Ramos (cell line): ENCODE data around the gene SLAMF9.

Source experiments
- in situ Hi-C: fragments of 300-500 bp; cut with MboI; formaldehyde crosslinking; loops from one replicate; pipeline ENCODE4 v1.14.3; 2022; ENCODE audit warnings: low sequenced_read_pairs; ENCODE audit not compliant: unreplicated experiment

Gene SLAMF9

DNA sequence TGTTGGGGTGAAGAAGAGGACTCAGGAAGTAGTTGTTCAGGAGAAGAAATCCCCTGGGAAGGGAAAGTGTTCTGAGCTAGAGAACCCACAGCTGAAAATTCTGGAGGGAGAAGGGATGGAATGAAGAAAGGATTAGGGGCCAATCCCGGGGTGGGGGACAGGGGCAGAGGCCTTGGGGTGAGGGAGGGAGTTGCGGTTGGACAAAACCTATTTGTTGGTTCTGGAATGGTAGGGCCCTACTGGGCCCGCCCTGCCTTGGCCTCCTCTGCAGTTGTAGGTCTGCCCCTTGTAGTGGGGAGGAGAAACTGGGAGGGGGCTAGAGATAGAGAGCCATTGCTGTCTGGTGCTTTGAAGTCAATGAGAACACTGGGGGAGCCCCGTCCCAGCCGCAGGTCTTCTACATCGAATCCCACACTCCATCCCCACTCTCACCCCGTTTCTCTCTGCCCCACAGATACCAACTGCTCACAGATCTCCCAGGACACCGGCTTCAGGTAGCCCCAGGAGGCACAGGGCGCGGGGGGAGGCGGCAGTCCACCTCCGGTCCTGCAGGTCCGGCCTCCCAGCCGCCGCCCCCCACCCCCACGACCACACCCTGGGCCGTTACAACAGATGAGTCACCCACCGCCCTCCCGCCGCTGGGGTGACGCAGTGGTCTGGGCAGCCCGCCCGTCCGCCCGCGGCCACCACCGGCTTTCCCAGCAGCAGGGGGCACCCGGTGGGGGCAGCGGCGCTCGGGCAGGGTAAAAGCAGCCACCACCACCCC lies 29.8 kb downstream of the SLAMF9 start:
- in situ Hi-C loops: no loop called here

- in situ Hi-C loops: no loop called here
These were observed 30.6 kb downstream of the SLAMF9 start for GRCh38 chr1:159923203-159924024.

DNA sequence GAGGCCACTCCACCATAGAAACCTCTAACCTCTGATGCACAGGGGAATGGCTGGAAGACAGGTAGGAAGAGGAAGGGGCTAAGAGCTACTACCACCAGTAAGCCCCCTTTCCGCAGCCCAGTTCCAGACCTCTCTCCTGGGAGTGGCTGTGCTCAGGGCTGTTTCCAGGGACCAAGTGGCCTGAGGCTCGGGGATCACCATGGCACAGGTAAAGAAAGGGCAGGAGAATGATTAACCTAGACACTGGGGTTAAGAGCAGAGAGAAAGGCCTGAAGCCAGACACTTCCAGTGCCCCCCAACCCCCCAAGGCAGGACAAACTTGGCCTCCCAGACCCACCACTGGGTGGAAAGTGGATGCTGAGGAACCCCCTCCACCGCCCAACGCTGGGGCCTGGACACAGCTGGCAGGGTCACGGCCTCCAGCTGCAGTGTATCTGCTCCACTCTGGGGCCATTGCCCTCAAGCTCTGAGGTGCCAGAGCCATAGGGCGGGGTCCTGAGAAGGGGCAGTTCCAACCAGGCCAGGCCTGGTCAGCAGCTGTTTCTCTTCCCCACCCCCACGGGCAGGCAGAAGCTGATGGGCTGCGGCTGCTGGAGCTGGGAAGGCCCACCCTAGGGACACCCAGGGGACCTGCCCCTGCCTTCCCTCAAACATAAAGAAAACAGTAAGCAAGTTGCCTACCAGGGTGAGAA lies 31.4 kb downstream of the SLAMF9 start:
- in situ Hi-C loops: no loop called here

- in situ Hi-C loops: no loop called here
These were observed 32.1 kb downstream of the SLAMF9 start for GRCh38 chr1:159921700-159922504.

DNA sequence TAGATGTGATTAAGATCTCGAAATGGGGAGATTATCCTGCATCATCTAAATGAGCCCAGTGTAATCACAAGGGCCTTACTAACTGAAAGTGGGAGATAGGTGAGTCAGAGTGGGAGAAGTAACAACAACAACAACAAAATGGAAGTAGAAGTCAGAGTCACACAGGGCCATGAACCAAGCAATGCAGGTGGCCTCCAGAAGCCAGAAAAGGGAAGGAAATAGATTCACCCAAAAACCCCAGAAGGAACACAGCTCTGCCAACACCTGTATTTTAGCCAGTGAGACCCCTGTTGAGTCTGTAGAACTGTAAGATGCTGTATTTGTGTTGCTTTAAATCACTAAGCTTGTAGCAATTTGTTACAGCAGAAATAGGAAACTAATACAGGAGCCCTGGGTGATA lies 32.8 kb downstream of the SLAMF9 start:
- in situ Hi-C loops: no loop called here

- in situ Hi-C loops: no loop called here
These were observed 33.4 kb downstream of the SLAMF9 start for GRCh38 chr1:159920651-159921050.

DNA sequence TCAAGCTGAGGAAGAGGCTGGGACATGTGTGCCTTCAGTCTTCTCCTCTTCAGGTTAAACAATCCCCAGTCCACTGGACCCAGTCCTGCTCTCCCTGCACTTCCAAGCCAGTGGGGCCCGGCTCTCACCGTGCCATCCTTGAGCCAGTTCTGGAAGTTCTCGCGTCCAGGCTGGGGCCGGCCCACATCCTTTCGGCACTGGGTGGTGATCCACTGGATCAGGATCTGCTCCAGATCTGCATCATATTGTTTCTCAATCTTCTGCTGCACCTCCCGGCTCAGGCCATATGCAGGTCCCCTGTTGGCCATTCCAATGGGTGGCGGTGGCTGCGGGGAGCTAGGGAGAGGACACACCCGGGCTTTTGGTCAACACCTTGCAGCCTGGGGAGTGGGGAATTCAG lies 33.8 kb downstream of the SLAMF9 start:
- in situ Hi-C loops: no loop called here

- in situ Hi-C loops: no loop called here
These were observed 34.7 kb downstream of the SLAMF9 start for GRCh38 chr1:159919236-159919865.

GRCh38 chr1:159918352-159919200 lies 35.5 kb downstream of the SLAMF9 start:
- in situ Hi-C loops: no loop called here

DNA sequence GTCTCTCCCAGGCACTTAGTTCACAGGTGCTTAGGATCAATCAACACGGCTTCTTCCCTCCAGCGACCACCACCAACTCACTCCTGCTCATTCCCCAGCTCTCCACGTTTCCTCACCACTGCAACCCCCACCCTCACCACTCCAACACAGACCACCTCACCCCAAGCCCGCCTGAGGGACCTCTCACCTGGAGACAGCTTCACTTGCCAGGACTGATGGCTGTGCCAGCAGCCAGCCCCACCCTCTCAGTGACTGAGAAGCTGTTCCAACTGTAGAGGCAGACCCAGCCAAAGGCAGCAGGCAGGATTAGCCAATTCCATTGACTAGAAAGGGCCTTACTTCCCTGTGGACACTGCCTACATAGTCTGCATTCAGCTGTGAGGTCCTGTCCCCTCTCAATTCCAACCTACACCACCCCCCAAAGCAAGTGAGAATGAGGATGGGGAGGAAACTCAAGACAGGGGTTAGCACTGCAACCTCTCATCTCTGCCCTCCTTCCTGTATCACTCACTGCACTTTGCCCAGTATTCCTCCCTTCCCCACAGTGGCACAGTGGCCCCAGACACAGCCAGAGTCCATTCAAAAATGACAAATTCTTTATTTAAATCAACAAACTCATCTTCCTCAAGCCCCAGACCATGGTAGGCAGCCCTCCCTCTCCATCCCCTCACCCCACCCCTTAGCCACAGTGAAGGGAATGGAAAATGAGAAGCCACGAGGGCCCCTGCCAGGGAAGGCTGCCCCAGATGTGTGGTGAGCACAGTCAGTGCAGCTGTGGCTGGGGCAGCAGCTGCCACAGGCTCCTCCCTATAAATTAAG lies 36.3 kb downstream of the SLAMF9 start:
- in situ Hi-C loops: no loop called here

GRCh38 chr1:159916242-159917051 lies 37.6 kb downstream of the SLAMF9 start:
- in situ Hi-C loops: no loop called here

- in situ Hi-C loops: no loop called here
These were observed 38.3 kb downstream of the SLAMF9 start for GRCh38 chr1:159915571-159916241.

GRCh38 chr1:159914252-159915018 lies 39.6 kb downstream of the SLAMF9 start:
- in situ Hi-C loops: no loop called here

DNA sequence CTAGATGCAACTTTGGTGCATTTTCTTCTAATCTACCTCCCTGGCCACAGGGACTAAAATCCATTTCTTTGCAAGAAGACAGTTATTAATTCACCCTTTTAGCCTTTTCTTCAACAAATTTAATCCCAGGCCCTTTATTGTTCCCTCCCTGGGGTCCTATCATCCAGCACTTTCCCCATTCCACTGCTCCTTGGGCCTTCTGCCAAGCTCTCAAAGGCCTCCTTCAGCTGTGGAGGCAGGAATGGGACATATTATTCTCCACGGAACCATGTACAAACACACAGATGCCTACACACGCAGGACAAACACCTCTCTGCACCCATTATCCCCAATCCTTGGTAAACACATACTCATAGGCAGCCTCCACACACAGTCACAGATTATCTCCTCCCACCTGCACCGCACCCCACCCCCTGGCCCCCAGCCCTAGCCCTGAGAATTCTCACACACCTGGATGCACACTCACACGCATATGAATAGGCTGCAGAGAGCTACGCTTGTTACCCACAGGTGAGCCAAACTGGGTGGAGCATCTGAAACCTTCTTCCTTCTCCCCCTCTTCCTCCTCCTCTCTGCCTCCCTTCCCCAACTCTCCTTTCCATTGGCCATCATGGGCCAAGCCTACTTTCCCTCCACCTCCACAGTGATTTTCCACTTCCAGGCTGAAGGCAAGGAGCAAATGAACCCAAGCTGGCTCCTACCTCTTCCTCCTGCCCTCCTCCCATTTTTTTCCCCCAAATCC lies 40.4 kb downstream of the SLAMF9 start:
- in situ Hi-C loops: no loop called here

DNA sequence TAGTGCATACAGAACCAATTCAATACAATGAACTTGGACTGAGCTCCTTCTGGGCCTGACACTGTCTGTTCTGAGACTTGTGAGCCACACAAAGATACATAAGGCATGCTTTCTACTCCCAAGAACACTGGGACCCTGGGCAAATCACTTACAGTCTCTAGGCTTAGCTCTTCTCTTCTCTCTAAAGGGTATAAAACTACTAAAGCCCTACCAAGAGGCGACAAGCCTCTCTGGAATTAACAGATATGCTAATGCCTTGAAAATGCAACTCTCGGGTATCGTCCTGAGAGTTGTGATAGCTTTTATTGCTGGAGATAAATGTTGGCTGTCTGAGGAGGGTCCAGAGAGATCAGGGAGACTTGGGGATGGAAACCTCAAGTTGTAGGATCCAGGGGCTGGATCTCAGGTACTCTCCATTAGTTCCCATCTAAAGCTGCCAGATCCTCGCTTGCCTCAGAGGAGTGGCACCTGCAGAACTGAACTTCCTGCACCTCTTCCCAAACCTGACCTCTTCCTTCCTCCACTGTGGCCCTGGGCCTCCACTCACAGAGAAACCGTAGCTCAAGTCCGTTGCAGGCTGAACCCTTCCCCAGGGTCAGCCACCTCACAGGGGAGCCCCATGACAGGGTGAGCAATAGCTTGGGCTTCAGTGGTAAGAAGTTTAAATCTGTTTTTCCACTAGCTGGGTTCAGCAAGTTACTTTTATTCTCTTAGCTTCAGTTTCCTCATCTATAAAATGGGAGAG lies 42.5 kb downstream of the SLAMF9 start:
- in situ Hi-C loops: no loop called here
